SU-DHL-6 (cell line): Measurements from ENCODE around the gene AFF3.

Source experiments
- H2AFZ ChIP-seq: fragments of 200-600 bp; sonication (generic); 2 replicates; pipeline ENCODE4 v1.6.1; 2014; ENCODE audit warnings: low read depth, mild to moderate bottlenecking, moderate library complexity, mixed read lengths, antibody characterized with exemption, low read length; ENCODE audit not compliant: severe bottlenecking
- H3F3A ChIP-seq: fragments of 200-600 bp; shearing (Covaris generic); 2 replicates; pipeline ENCODE4 v1.6.0; 2016; ENCODE audit warnings: antibody characterized with exemption, mild to moderate bottlenecking; ENCODE audit not compliant: insufficient read depth
- H3K27ac ChIP-seq: fragments of 200-600 bp; sonication (generic); 2 replicates; pipeline ENCODE4 v1.5.1; 2016; ENCODE audit warnings: low read depth, mild to moderate bottlenecking, low read length, moderate library complexity, mixed read lengths
- H3K27me3 ChIP-seq: fragments of 200-600 bp; sonication (generic), shearing (Covaris generic); 2 replicates; pipeline ENCODE4 v1.6.0; 2014; ENCODE audit warnings: mild to moderate bottlenecking, low read length
- H3K36me3 ChIP-seq: fragments of 200-600 bp; sonication (generic); 2 replicates; pipeline ENCODE4 v1.6.1; 2014; ENCODE audit warnings: mild to moderate bottlenecking, low read length, mixed read lengths
- H3K4me2 ChIP-seq: fragments of 300-600, 200-600 bp; shearing (Covaris generic), sonication (generic); 2 replicates; pipeline ENCODE4 v1.6.0; 2014; ENCODE audit warnings: low read length, low read depth, mild to moderate bottlenecking; ENCODE audit not compliant: poor library complexity, severe bottlenecking
- H3K4me3 ChIP-seq: fragments of 200-600 bp; sonication (generic); 2 replicates; pipeline ENCODE4 v1.5.1; 2014; ENCODE audit warnings: antibody characterized with exemption, low read length, mild to moderate bottlenecking, mixed read lengths; ENCODE audit not compliant: insufficient read depth, poor library complexity, severe bottlenecking
- H3K79me2 ChIP-seq: fragments of 200-600 bp; sonication (generic); 2 replicates; pipeline ENCODE4 v1.6.1; 2014; ENCODE audit warnings: mild to moderate bottlenecking, low read length, moderate library complexity; ENCODE audit not compliant: insufficient read depth
- H3K9ac ChIP-seq: fragments of 200-600 bp; sonication (generic); 2 replicates; pipeline ENCODE4 v1.7.0; 2014; ENCODE audit warnings: mild to moderate bottlenecking, low read length
- H3K9me2 ChIP-seq: fragments of 200-600 bp; sonication (generic); replicated peaks from 2 replicates; pipeline ENCODE4 v1.6.1; 2014; ENCODE audit warnings: low read length; ENCODE audit not compliant: insufficient read depth
- H3K9me3 ChIP-seq: fragments of 200-600 bp; sonication (generic); 2 replicates; pipeline ENCODE4 v1.6.1; 2014; ENCODE audit warnings: low read length, mixed read lengths; ENCODE audit not compliant: insufficient read depth
- H4K20me1 ChIP-seq: fragments of 200-600 bp; sonication (generic); 2 replicates; pipeline ENCODE4 v1.6.1; 2014; ENCODE audit warnings: low read depth, mild to moderate bottlenecking, antibody characterized with exemption, low read length, moderate library complexity, mixed read lengths
- CTCF ChIP-seq: fragments of 200-600 bp; sonication (generic); IDR thresholded peaks from one replicate; pipeline ENCODE4 v1.5.1; 2017; ENCODE audit warnings: antibody characterized with exemption, mild to moderate bottlenecking, low read length, moderate library complexity; ENCODE audit not compliant: insufficient read depth, poor library complexity, severe bottlenecking
- EZH2phosphoT487 ChIP-seq: fragments of 200-600 bp; sonication (generic), shearing (Covaris generic); conservative IDR thresholded peaks from 2 replicates; pipeline ENCODE4 v1.6.1; 2018; ENCODE audit warnings: mild to moderate bottlenecking, antibody characterized with exemption, low read length, moderate library complexity, mixed read lengths

Gene AFF3

DNA sequence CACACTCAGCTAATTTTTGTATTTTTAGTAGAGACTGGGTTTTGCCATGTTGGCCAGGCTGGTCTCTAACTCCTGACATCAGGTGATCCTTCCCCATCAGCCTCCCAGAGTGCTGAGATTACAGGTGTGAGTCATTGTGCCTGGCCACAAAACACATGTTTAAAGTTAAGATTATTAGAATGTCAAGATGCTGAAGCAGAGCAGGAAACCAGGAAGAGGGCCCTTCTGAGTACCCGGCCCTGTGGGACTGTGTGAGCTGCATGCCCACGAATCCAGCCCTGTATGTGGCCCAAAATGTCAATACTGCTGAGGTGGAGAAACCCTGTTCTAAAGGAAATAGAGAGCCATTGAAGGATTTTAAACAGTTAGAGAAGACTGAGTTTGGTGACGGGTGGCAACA lies 621.6 kb downstream of the AFF3 start:
- no peak for TF ChIP-seq CTCF
- no peak for TF ChIP-seq EZH2phosphoT487

DNA sequence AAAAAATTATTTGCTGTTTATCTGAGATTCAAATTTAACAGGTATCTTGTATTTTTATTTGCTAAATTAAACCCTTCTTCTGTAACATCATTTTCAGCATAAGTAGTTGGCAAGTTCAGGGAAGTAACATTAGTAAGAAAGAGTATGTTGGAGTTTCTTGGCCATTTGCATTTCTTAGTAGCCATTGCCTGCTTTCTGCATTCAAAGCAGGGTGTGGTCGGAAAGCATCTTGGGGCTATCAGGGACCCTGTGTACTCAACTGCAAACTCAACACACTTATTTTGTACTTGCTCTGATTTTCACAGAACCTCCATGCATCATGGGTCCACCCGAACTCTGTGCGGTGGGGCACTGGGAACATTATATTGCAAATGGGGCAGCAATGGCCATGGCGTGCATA lies 622.2 kb downstream of the AFF3 start:
- Histone ChIP-seq H3K27ac (no peak overlapping the region), H2AFZ (no peak overlapping the region), H3K79me2 (no peaks in the 10 kb centered on the region), H3F3A (no peaks in the 10 kb centered on the region), H3K9ac (no peak overlapping the region), H3K9me3 (no peaks in the 10 kb centered on the region), H3K9me2 (no peaks in the 10 kb centered on the region), H3K4me2 (no peak overlapping the region), H3K36me3 (no peaks in the 10 kb centered on the region), H3K4me3 (no peak overlapping the region), H3K27me3 (no peaks in the 10 kb centered on the region), H4K20me1 (no peaks in the 10 kb centered on the region)
- TF ChIP-seq CTCF (no peak), EZH2phosphoT487 (no peak)

More for the DNA sequence above, 621.6 kb downstream of the AFF3 start:
- H2AFZ ChIP-seq = no peak overlapping the region
- no peaks in the 10 kb centered on the region for H3K9me2 ChIP-seq
- no peak overlapping the region for H3K4me2 ChIP-seq
- H3K9ac ChIP-seq = no peak overlapping the region
- H3K9me3 ChIP-seq = no peaks in the 10 kb centered on the region
- no peaks in the 10 kb centered on the region for H3K79me2 ChIP-seq
- no peaks in the 10 kb centered on the region for H3K27me3 ChIP-seq
- H3K4me3 ChIP-seq = no peak overlapping the region
- H4K20me1 ChIP-seq = no peaks in the 10 kb centered on the region
- no peaks in the 10 kb centered on the region for H3K36me3 ChIP-seq
- no peaks in the 10 kb centered on the region for H3F3A ChIP-seq
- no peak overlapping the region for H3K27ac ChIP-seq

- Histone ChIP-seq H3K27ac (no peak overlapping the region), H3K9ac (no peak overlapping the region), H3K79me2 (no peaks in the 10 kb centered on the region), H4K20me1 (no peaks in the 10 kb centered on the region), H3K4me2 (no peak overlapping the region), H3F3A (no peaks in the 10 kb centered on the region), H3K4me3 (no peak overlapping the region), H3K36me3 (no peaks in the 10 kb centered on the region), H3K27me3 (no peaks in the 10 kb centered on the region), H2AFZ (no peak overlapping the region), H3K9me2 (no peaks in the 10 kb centered on the region), H3K9me3 (no peaks in the 10 kb centered on the region)
- TF ChIP-seq CTCF = no peak
- TF ChIP-seq EZH2phosphoT487 = no peak
Observed at GRCh38 chr2:99514357-99514756, 628.0 kb downstream of the AFF3 start.

GRCh38 chr2:99512181-99512591 lies 630.2 kb downstream of the AFF3 start:
- Histone ChIP-seq H3K4me3 (no peak overlapping the region), H3K9me3 (no peaks in the 10 kb centered on the region), H3K27me3 (no peaks in the 10 kb centered on the region), H3K9ac (no peak overlapping the region), H3K9me2 (no peaks in the 10 kb centered on the region), H2AFZ (no peak overlapping the region), H3F3A (no peaks in the 10 kb centered on the region), H3K27ac (no peak overlapping the region), H3K4me2 (no peak overlapping the region), H3K79me2 (no peaks in the 10 kb centered on the region), H4K20me1 (no peaks in the 10 kb centered on the region), H3K36me3 (no peaks in the 10 kb centered on the region)
- TF ChIP-seq CTCF = no peak
- no peak for TF ChIP-seq EZH2phosphoT487
